ENCODE data around the gene YIPF2.

The YIPF2 gene

GRCh38 chr19:10936661-10937084 lies 8.2 kb upstream of the YIPF2 start:
- peak; percentile 46 for DNase-seq (ENCODE audit: low spot score)

GRCh38 chr19:10935371-10936059 lies 7.1 kb upstream of the YIPF2 start:
- no peak for DNase-seq (ENCODE audit: low spot score)

GRCh38 chr19:10929402-10929794 lies 959 bp upstream of the YIPF2 start:
- no peak for DNase-seq (ENCODE audit: low spot score)

- no peak for DNase-seq (ENCODE audit: low spot score)
Observed at GRCh38 chr19:10927730-10928562, 493 bp downstream of the YIPF2 start.

GRCh38 chr19:10924597-10924996 lies 3.8 kb downstream of the YIPF2 start:
- DNase-seq (ENCODE audit: low spot score) = no peak

GRCh38 chr19:10923260-10924112 lies 5.0 kb downstream of the YIPF2 start:
- DNase-seq (ENCODE audit: low spot score) = no peak

- no peak for DNase-seq (ENCODE audit: low spot score)
Observed at GRCh38 chr19:10922638-10923014, 5.8 kb downstream of the YIPF2 start.

GRCh38 chr19:10921910-10922637 lies 6.4 kb downstream of the YIPF2 start:
- no peak for DNase-seq (ENCODE audit: low spot score)

- no peak for DNase-seq (ENCODE audit: low spot score)
Observed at GRCh38 chr19:10921199-10921909, 7.1 kb downstream of the YIPF2 start.

- no peak for DNase-seq (ENCODE audit: low spot score)
Observed at GRCh38 chr19:10920781-10921180, 7.7 kb downstream of the YIPF2 start.

- no peak for DNase-seq (ENCODE audit: low spot score)
Observed at GRCh38 chr19:10920288-10920655, 8.2 kb downstream of the YIPF2 start.

GRCh38 chr19:10919352-10920287 lies 8.8 kb downstream of the YIPF2 start:
- no peak for DNase-seq (ENCODE audit: low spot score)

GRCh38 chr19:10918359-10918758 lies 10.1 kb downstream of the YIPF2 start:
- DNase-seq (ENCODE audit: low spot score) = no peak

GRCh38 chr19:10916602-10917001 lies 11.8 kb downstream of the YIPF2 start:
- no peak for DNase-seq (ENCODE audit: low spot score)

GRCh38 chr19:10915130-10916091 lies 13.0 kb downstream of the YIPF2 start:
- DNase-seq (ENCODE audit: low spot score) = no peak

GRCh38 chr19:10913716-10914340 lies 14.6 kb downstream of the YIPF2 start:
- no peak for DNase-seq (ENCODE audit: low spot score)

- DNase-seq (ENCODE audit: low spot score) = no peak
Observed at GRCh38 chr19:10912619-10913018, 15.8 kb downstream of the YIPF2 start.

GRCh38 chr19:10911579-10912363 lies 16.7 kb downstream of the YIPF2 start:
- DNase-seq (ENCODE audit: low spot score) = no peak
